ENCODE measurements around the gene UBE2H. TPM values are rescaled to one million over a fixed set of nuclear protein-coding genes. Genes with fewer than 3 reads are reported as not detected.
"Not testable (repeated sequence)": the region's sequence is repeated elsewhere in the genome, so short reads cannot be mapped to it uniquely, and the experiment has no call there.

The UBE2H gene
- total RNA-seq, 1 donor from 2014 or later = 99.1 TPM

DNA sequence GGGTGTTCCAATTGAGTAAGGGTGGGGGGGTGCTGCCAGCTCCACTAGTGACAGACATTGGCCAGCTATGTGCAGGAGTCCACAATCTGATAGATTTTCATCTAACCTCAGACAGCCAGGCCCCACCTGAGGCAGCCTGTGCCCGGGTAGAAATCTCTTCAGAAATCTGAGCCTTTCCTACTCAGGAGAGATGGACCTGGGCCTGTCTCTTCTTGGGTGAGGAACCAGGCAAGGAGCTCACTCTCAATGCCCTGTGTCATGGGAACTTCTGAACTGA lies 86.9 kb downstream of the UBE2H start:
- H3K9me3 Mint-ChIP-seq (ENCODE audit: low read depth) = no peaks in the 10 kb centered on the region
- H3K4me1 Mint-ChIP-seq (ENCODE audit: low read depth) = peaks cover 35% of the 10 kb centered on the region
- DNase-seq (ENCODE audit: low spot score, unreplicated experiment) = no peak
- TF ChIP-seq, protein P1, sequence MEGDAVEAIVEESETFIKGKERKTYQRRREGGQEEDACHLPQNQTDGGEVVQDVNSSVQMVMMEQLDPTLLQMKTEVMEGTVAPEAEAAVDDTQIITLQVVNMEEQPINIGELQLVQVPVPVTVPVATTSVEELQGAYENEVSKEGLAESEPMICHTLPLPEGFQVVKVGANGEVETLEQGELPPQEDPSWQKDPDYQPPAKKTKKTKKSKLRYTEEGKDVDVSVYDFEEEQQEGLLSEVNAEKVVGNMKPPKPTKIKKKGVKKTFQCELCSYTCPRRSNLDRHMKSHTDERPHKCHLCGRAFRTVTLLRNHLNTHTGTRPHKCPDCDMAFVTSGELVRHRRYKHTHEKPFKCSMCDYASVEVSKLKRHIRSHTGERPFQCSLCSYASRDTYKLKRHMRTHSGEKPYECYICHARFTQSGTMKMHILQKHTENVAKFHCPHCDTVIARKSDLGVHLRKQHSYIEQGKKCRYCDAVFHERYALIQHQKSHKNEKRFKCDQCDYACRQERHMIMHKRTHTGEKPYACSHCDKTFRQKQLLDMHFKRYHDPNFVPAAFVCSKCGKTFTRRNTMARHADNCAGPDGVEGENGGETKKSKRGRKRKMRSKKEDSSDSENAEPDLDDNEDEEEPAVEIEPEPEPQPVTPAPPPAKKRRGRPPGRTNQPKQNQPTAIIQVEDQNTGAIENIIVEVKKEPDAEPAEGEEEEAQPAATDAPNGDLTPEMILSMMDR (IDR thresholded peaks at IDR 0.05; ENCODE audit: unreplicated experiment) = no peak
- no peaks in the 10 kb centered on the region for H3K27me3 Mint-ChIP-seq
- no peak overlapping the region for H3K4me3 Mint-ChIP-seq (ENCODE audit: low read depth)
- peak overlapping the region; percentile 87 for H3K27ac Mint-ChIP-seq
- H3K36me3 Mint-ChIP-seq (ENCODE audit: insufficient read depth) = peaks cover 9% of the 10 kb centered on the region

DNA sequence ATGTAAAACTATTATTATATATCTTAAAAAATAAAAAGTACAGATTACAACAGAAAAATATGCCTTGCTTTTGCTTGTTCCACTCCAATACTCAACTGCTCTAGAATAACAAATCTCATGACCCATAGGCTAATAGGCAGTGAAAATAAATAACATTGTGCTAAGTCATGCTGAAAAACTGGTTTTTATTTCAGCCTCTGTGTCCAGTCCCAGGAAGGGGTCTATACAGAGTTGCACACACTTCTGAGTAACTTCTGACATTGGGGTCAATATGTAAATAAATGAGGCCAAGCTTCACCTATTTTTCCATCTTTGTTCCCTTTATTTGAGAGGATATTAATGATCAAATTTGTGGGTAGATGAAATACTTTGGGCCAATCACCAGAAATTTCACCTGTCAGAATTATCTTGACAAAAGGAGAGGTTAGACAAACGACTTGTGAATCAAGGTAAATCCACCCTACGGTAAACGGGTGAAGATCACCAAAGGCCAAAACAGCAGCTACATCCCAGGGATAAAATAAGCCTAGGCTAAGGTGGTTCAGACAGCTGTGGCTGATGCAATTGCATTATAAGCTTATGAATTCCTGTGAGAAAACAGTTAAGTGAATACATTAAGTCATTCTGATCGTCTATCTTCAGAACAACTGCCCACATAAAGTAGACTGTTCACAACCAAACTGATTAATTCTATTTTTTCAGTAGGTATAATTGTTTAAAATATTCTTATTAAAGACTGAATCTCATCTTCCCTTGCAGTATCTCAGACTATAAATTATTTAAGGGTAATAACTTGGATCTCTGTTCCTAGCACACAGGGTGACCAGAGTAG lies 87.5 kb downstream of the UBE2H start:
- H3K27me3 Mint-ChIP-seq = no peaks in the 10 kb centered on the region
- DNase-seq (ENCODE audit: low spot score, unreplicated experiment) = no peak
- peak overlapping the region; percentile 87 for H3K27ac Mint-ChIP-seq
- peaks cover 11% of the 10 kb centered on the region for H3K36me3 Mint-ChIP-seq (ENCODE audit: insufficient read depth)
- no peaks in the 10 kb centered on the region for H3K9me3 Mint-ChIP-seq (ENCODE audit: low read depth)
- H3K4me3 Mint-ChIP-seq (ENCODE audit: low read depth) = no peak overlapping the region
- H3K4me1 Mint-ChIP-seq (ENCODE audit: low read depth) = peaks cover 37% of the 10 kb centered on the region
- TF ChIP-seq, protein P1 (IDR thresholded peaks at IDR 0.05; ENCODE audit: unreplicated experiment) = no peak

DNA sequence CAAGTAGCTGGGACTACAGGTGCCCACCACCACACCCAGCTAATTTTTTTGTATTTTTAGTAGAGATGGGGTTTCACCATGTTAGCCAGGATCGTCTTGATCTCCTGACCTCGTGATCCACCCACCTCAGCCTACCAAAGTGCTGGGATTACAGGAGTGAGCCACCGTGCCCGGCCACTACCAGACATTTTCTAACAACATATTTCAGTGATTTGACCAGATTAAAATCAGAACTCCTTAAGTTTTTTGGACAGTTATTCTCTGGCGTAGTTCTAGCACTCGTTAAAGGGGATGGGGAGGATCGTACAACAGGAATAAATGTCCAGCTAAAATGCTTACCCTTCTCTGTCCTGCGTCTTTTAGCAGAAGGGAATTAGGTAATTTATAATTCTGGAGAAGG lies 88.1 kb downstream of the UBE2H start:
- H3K4me3 Mint-ChIP-seq (ENCODE audit: low read depth); H3K27me3 Mint-ChIP-seq; DNase-seq (ENCODE audit: low spot score, unreplicated experiment); H3K9me3 Mint-ChIP-seq (ENCODE audit: low read depth): not testable (repeated sequence)
- Mint-ChIP-seq H3K36me3 (ENCODE audit: insufficient read depth) (peaks cover 11% of the 10 kb centered on the region), H3K27ac (peak overlapping the region; percentile 54), H3K4me1 (ENCODE audit: low read depth) (peaks cover 38% of the 10 kb centered on the region)

DNA sequence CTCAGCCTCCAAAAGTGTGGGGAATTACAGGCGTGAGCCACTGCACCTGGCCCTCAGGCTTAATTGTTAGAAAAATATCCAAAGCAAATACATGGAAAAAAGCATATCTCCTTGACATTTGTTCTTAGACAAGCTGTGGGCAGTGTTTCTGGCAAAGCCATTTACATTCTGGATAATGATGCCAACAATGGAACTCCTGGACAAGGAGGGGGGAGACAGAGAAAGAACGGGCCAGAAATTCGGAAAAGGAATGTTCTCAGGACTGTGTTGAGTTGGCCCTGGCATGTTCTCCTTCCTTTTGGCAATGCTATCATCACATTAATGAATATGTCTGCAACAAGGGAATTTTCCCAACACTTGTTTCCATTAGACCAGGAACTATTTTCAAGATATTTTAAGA lies 88.7 kb downstream of the UBE2H start:
- no peak for DNase-seq (ENCODE audit: low spot score, unreplicated experiment)
- Mint-ChIP-seq H3K9me3 (ENCODE audit: low read depth) (no peaks in the 10 kb centered on the region), H3K36me3 (ENCODE audit: insufficient read depth) (peaks cover 6% of the 10 kb centered on the region), H3K27me3 (no peaks in the 10 kb centered on the region), H3K4me3 (ENCODE audit: low read depth) (no peak overlapping the region), H3K27ac (peak overlapping the region; percentile 57), H3K4me1 (ENCODE audit: low read depth) (peaks cover 40% of the 10 kb centered on the region)
- TF ChIP-seq, protein P1 (IDR thresholded peaks at IDR 0.05; ENCODE audit: unreplicated experiment) = no peak

DNA sequence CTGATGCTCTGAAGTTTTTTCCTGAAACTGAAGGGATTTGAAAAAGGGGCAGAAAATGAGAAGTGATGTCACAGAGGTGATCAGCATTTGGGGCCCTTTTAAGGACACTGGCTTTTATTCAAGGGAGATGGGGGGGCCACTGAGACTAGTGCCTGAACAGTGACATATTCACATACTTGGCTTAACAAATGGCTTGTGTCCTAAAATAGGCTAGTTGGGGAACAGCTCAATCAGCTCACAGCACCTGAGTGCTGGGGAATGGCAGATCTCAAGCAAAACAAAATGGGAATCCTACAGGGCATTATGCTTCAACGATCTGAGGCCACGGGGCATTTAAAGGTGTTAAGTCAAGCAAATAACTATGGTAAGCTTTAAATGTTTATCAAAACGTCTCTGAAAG lies 90.1 kb downstream of the UBE2H start:
- DNase-seq (ENCODE audit: low spot score, unreplicated experiment) = no peak
- no peaks in the 10 kb centered on the region for H3K27me3 Mint-ChIP-seq
- H3K4me3 Mint-ChIP-seq (ENCODE audit: low read depth) = no peak overlapping the region
- peak overlapping the region; percentile 30 for H3K27ac Mint-ChIP-seq
- H3K4me1 Mint-ChIP-seq (ENCODE audit: low read depth) = peaks cover 42% of the 10 kb centered on the region
- peaks cover 3% of the 10 kb centered on the region for H3K36me3 Mint-ChIP-seq (ENCODE audit: insufficient read depth)
- TF ChIP-seq, protein P1 (IDR thresholded peaks at IDR 0.05; ENCODE audit: unreplicated experiment) = no peak
- no peaks in the 10 kb centered on the region for H3K9me3 Mint-ChIP-seq (ENCODE audit: low read depth)

DNA sequence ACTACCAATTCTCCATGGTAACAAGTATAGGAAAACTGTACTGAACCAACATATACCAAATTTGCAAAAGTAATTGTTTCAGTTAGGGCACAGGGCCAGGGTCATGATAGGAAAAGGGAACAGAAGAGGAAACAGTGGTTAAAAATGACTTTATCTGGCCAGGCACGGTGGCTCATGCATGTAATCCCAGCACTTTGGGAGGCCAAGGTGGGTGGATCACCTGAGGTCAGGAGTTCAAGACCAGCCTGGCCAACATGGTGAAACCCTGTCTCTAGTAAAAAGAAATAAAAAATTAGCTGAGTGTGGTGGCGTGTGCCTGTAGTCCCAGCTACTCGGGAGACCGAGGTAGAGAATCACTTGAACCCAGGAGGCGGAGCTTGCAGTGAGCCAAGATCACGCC lies 92.0 kb downstream of the UBE2H start:
- Mint-ChIP-seq H3K27ac (peak overlapping the region; percentile 81), H3K4me1 (ENCODE audit: low read depth) (peaks cover 39% of the 10 kb centered on the region)
- not testable (repeated sequence) for H3K36me3 Mint-ChIP-seq (ENCODE audit: insufficient read depth); H3K9me3 Mint-ChIP-seq (ENCODE audit: low read depth); H3K4me3 Mint-ChIP-seq (ENCODE audit: low read depth); DNase-seq (ENCODE audit: low spot score, unreplicated experiment); H3K27me3 Mint-ChIP-seq

All from progenitor cell of endocrine pancreas (in vitro differentiated cells).